ENCODE measurements around the gene FSTL4.

DNA sequence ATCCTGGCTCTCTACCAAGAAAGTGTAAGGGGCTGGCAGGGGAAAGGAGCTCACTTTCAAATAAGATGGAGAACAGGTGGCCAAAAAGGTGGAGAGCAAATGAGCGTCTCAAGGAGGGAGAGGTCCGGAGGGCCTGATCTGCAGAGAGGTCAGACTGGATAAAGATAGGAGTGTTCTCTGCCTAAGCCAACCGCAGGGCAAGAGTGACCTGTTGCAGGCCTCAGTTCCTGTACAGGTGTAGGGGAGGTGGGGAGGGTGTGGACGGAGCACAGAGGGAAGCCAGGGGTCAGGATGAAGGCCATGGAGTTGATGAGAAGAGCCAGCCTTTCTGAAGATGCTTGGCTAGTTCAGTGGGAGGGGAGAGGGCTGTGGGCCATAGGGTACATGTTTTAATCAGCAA, 320.8 kb downstream of the FSTL4 start:
- TF ChIP-seq, protein P1, sequence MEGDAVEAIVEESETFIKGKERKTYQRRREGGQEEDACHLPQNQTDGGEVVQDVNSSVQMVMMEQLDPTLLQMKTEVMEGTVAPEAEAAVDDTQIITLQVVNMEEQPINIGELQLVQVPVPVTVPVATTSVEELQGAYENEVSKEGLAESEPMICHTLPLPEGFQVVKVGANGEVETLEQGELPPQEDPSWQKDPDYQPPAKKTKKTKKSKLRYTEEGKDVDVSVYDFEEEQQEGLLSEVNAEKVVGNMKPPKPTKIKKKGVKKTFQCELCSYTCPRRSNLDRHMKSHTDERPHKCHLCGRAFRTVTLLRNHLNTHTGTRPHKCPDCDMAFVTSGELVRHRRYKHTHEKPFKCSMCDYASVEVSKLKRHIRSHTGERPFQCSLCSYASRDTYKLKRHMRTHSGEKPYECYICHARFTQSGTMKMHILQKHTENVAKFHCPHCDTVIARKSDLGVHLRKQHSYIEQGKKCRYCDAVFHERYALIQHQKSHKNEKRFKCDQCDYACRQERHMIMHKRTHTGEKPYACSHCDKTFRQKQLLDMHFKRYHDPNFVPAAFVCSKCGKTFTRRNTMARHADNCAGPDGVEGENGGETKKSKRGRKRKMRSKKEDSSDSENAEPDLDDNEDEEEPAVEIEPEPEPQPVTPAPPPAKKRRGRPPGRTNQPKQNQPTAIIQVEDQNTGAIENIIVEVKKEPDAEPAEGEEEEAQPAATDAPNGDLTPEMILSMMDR (IDR thresholded peaks at IDR 0.05; ENCODE audit: low read length): no peak
- no peak for TF ChIP-seq EZH2phosphoT487 (IDR thresholded peaks at IDR 0.05; ENCODE audit: low read length)
